ENCODE results near the gene PTPRQ.

Gene PTPRQ

GRCh38 chr12:80698847-80699542 lies 255.0 kb downstream of the PTPRQ start:
- DNase-seq (ENCODE audit: extremely low read depth, low read depth), result no peak
- no peak for TF ChIP-seq CTCF (IDR thresholded peaks at IDR 0.05; ENCODE audit: low read depth, low read length)

- no peak for DNase-seq (ENCODE audit: extremely low read depth, low read depth)
Observed at GRCh38 chr12:80700327-80700726, 256.3 kb downstream of the PTPRQ start.

GRCh38 chr12:80701388-80701787 lies 257.4 kb downstream of the PTPRQ start:
- no peak for TF ChIP-seq CTCF (IDR thresholded peaks at IDR 0.05; ENCODE audit: low read depth, low read length)
- DNase-seq (ENCODE audit: extremely low read depth, low read depth), result no peak

More at GRCh38 chr12:80700327-80700726, 256.3 kb downstream of the PTPRQ start:
- no peak for TF ChIP-seq CTCF (IDR thresholded peaks at IDR 0.05; ENCODE audit: low read depth, low read length)

GRCh38 chr12:80702889-80703805 lies 259.1 kb downstream of the PTPRQ start:
- TF ChIP-seq CTCF (IDR thresholded peaks at IDR 0.05; ENCODE audit: low read depth, low read length), result no peak
- no peak for DNase-seq (ENCODE audit: extremely low read depth, low read depth)

GRCh38 chr12:80704420-80704819 lies 260.4 kb downstream of the PTPRQ start:
- TF ChIP-seq CTCF (IDR thresholded peaks at IDR 0.05; ENCODE audit: low read depth, low read length), result no peak
- no peak for DNase-seq (ENCODE audit: extremely low read depth, low read depth)

- TF ChIP-seq CTCF (IDR thresholded peaks at IDR 0.05; ENCODE audit: low read depth, low read length), result no peak
- DNase-seq (ENCODE audit: extremely low read depth, low read depth), result no peak
Observed at GRCh38 chr12:80707126-80707829, 263.2 kb downstream of the PTPRQ start, which contains the start of gene MYF6. TSS of gene MYF6 (plus strand) at chr12:80707634. CDS start at chr12:80707720, 86 bp downstream.

All from AG09319 (cell line).